Measurements from ENCODE around the gene NTRK2.

NTRK2 gene

GRCh38 chr9:84823421-84824271 is 154.1 kb downstream of the NTRK2 start:
- DNase-seq = no peak

- DNase-seq = no peak
Observed at GRCh38 chr9:84827216-84827765, 157.8 kb downstream of the NTRK2 start.

- no peak for DNase-seq
Observed at GRCh38 chr9:84828046-84828445, 158.5 kb downstream of the NTRK2 start.

- no peak for DNase-seq
Observed at GRCh38 chr9:84829471-84829870, 159.9 kb downstream of the NTRK2 start.

- no peak for DNase-seq
Observed at GRCh38 chr9:84829997-84830696, 160.6 kb downstream of the NTRK2 start.

GRCh38 chr9:84831377-84831776 is 161.8 kb downstream of the NTRK2 start:
- DNase-seq = no peak

- DNase-seq = no peak
Observed at GRCh38 chr9:84832453-84832852, 162.9 kb downstream of the NTRK2 start.

GRCh38 chr9:84834426-84834825 is 164.9 kb downstream of the NTRK2 start:
- no peak for DNase-seq

- no peak for DNase-seq
Observed at GRCh38 chr9:84835745-84836144, 166.2 kb downstream of the NTRK2 start.

GRCh38 chr9:84838879-84839278 is 169.3 kb downstream of the NTRK2 start:
- DNase-seq = no peak

GRCh38 chr9:84839541-84839940 is 170.0 kb downstream of the NTRK2 start:
- no peak for DNase-seq

GRCh38 chr9:84841931-84842330 is 172.4 kb downstream of the NTRK2 start:
- no peak for DNase-seq

- no peak for DNase-seq
Observed at GRCh38 chr9:84843175-84843824, 173.8 kb downstream of the NTRK2 start.

GRCh38 chr9:84845956-84846900 is 176.7 kb downstream of the NTRK2 start:
- no peak for DNase-seq

GRCh38 chr9:84846906-84847305 is 177.4 kb downstream of the NTRK2 start:
- no peak for DNase-seq

- DNase-seq = no peak
Observed at GRCh38 chr9:84849049-84849448, 179.5 kb downstream of the NTRK2 start.

GRCh38 chr9:84850830-84851392 is 181.4 kb downstream of the NTRK2 start:
- DNase-seq = no peak

GRCh38 chr9:84851935-84852585 is 182.5 kb downstream of the NTRK2 start:
- peak; percentile 64 for DNase-seq

- DNase-seq = no peak
Observed at GRCh38 chr9:84852617-84853301, 183.2 kb downstream of the NTRK2 start.

- DNase-seq = no peak
Observed at GRCh38 chr9:84856181-84856632, 186.7 kb downstream of the NTRK2 start.

- no peak for DNase-seq
Observed at GRCh38 chr9:84857211-84857610, 187.7 kb downstream of the NTRK2 start.

Data from NCI-H2171 (cell line).